Neuronal stem cell (in vitro differentiated cells): ENCODE results near the gene ANKRD40CL.
"Not testable (repeated sequence)": the region's sequence is repeated elsewhere in the genome, so short reads cannot be mapped to it uniquely, and the experiment has no call there.

Experiments
- DNase-seq: peaks from one replicate; pipeline ENCODE4 v3.0.0-alpha.2; 2013; ENCODE audit warnings: low spot score
- H2AFZ ChIP-seq: one replicate; pipeline ENCODE4 v1.6.1; 2013; ENCODE audit warnings: mild to moderate bottlenecking, low read length, inconsistent platforms
- H2AK5ac ChIP-seq: 2 replicates; pipeline ENCODE4 v1.6.1; 2013; ENCODE audit warnings: low read depth, mild to moderate bottlenecking, inconsistent platforms, low read length, moderate library complexity, mixed read lengths
- H2BK120ac ChIP-seq: 2 replicates; pipeline ENCODE4 v1.6.1; 2013; ENCODE audit warnings: low read depth, mild to moderate bottlenecking, inconsistent platforms, low read length, moderate library complexity, mixed read lengths
- H2BK12ac ChIP-seq: one replicate; pipeline ENCODE4 v1.6.1; 2013; ENCODE audit warnings: low read length, inconsistent platforms
- H2BK15ac ChIP-seq: 2 replicates; pipeline ENCODE4 v1.6.1; 2013; ENCODE audit warnings: mild to moderate bottlenecking, low read length, inconsistent platforms, mixed read lengths
- H2BK5ac ChIP-seq: one replicate; pipeline ENCODE4 v1.6.1; 2013; ENCODE audit warnings: inconsistent platforms, mild to moderate bottlenecking, low read length, moderate library complexity
- H3K14ac ChIP-seq: one replicate; pipeline ENCODE4 v1.6.1; 2013; ENCODE audit warnings: low read length, inconsistent platforms
- H3K18ac ChIP-seq: 2 replicates; pipeline ENCODE4 v1.6.1; 2013; ENCODE audit warnings: low read length, inconsistent platforms
- H3K23ac ChIP-seq: 2 replicates; pipeline ENCODE4 v1.6.1; 2013; ENCODE audit warnings: low read depth, mild to moderate bottlenecking, mixed read lengths, low read length, inconsistent platforms; ENCODE audit not compliant: poor library complexity
- H3K27ac ChIP-seq: replicated peaks from 3 replicates; pipeline ENCODE4 v1.5.1; 2013; ENCODE audit warnings: low read length, inconsistent platforms
- H3K27me3 ChIP-seq, 3 experiments: 2 replicates each; pipeline ENCODE4 v1.6.1; 2013; ENCODE audit warnings: low read length in 3 of 3, mild to moderate bottlenecking in 2 of 3, inconsistent platforms in 1 of 3, low read depth in 1 of 3, mixed read lengths in 1 of 3, moderate library complexity in 1 of 3; ENCODE audit not compliant: control insufficient read depth in 3 of 3, insufficient read depth in 3 of 3
- H3K36me3 ChIP-seq, 2 donors: replicated peaks in 1 of 2; 2 replicates each; pipeline ENCODE4 v1.6.1; 2013; ENCODE audit warnings: low read length in 2 of 2; ENCODE audit not compliant: control insufficient read depth in 2 of 2, insufficient read depth in 2 of 2
- H3K4ac ChIP-seq: 2 replicates; pipeline ENCODE4 v1.6.1; 2013; ENCODE audit warnings: inconsistent platforms, mild to moderate bottlenecking, low read length, moderate library complexity
- H3K4me1 ChIP-seq, 2 donors: 1 replicate in 1 of 2; 2 replicates in 1 of 2; pipeline ENCODE4 v1.6.1; 2013; ENCODE audit warnings: low read length in 2 of 2, low read depth in 1 of 2; ENCODE audit not compliant: control insufficient read depth in 2 of 2, insufficient read depth in 1 of 2
- H3K4me2 ChIP-seq: one replicate; pipeline ENCODE4 v1.6.1; 2013; ENCODE audit warnings: mild to moderate bottlenecking, low read length, inconsistent platforms; ENCODE audit not compliant: insufficient read depth, poor library complexity, severe bottlenecking
- H3K4me3 ChIP-seq, 2 donors: 2 replicates each; pipeline ENCODE4 v1.5.1; 2013; ENCODE audit warnings: low read length in 2 of 2, mild to moderate bottlenecking in 2 of 2, inconsistent platforms in 1 of 2, moderate library complexity in 1 of 2
- H3K79me1 ChIP-seq: one replicate; pipeline ENCODE4 v1.6.1; 2013; ENCODE audit warnings: low read depth, mild to moderate bottlenecking, inconsistent platforms, low read length, moderate library complexity
- H3K9ac ChIP-seq: one replicate; pipeline ENCODE4 v1.6.1; 2013; ENCODE audit warnings: mild to moderate bottlenecking, low read depth, low read length, inconsistent platforms; ENCODE audit not compliant: poor library complexity
- H3K9me3 ChIP-seq, 2 donors: replicated peaks in 1 of 2; 2 replicates each; pipeline versions ENCODE3 to v1.6.1; 2013; ENCODE audit warnings: low read length in 2 of 2, mild to moderate bottlenecking in 2 of 2, inconsistent platforms in 1 of 2, low read depth in 1 of 2, mixed read lengths in 1 of 2, moderate library complexity in 1 of 2; ENCODE audit not compliant: control insufficient read depth in 2 of 2, insufficient read depth in 1 of 2
- H4K8ac ChIP-seq: one replicate; pipeline ENCODE4 v1.6.1; 2013; ENCODE audit warnings: low read depth, mild to moderate bottlenecking, inconsistent platforms, low read length, moderate library complexity
- H4K91ac ChIP-seq: one replicate; pipeline ENCODE4 v1.6.1; 2013; ENCODE audit warnings: low read length, low read depth, mild to moderate bottlenecking, inconsistent platforms; ENCODE audit not compliant: poor library complexity
- WGBS, 2 donors: extraction: QIAGEN DNeasy Blood & Tissue Kit; methylation state at CpG; one replicate each; pipeline ENCODE4 v1.1.7; 2013; ENCODE audit warnings: missing lambda C conversion rate in 2 of 2, mixed read lengths in 1 of 2; ENCODE audit not compliant: insufficient read length in 2 of 2, insufficient replicate concordance in 1 of 2; ENCODE audit errors: extremely low coverage in 2 of 2; 5-methylcytosine and 5-hydroxymethylcytosine counted together

The ANKRD40CL gene

GRCh38 chr17:50728881-50729765 is 38.2 kb downstream of the ANKRD40CL start:
- WGBS, 2 donors, result no CpG with 5 or more reads among the region's 5 CpGs
- no peak overlapping the region for H3K4ac ChIP-seq
- DNase-seq, result no peak

DNA sequence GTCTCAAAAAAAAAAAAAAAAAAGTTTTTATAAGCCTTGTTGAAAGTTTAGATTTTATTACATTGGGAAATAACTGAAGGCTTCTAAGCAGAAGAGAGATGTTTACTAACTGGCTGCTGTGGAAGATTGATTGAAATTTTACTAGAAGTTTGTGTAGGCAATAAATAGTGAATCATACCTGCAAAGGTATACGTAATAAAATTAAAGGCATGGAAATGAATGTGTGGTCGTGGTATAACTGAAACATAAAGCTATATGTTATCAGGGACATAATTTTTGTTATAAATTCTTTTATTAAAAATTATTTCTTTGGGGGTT is 39.2 kb downstream of the ANKRD40CL start:
- H3K9ac ChIP-seq, result no peak overlapping the region
- no peak for DNase-seq
- no peaks in the 10 kb centered on the region for H3K27me3 ChIP-seq
- H3K27ac ChIP-seq, result no peak overlapping the region
- H2AK5ac ChIP-seq, result no peak overlapping the region
- H2BK5ac ChIP-seq, result no peak overlapping the region
- H3K4ac ChIP-seq, result no peak overlapping the region
- no peak overlapping the region for H4K91ac ChIP-seq
- H2BK12ac ChIP-seq, result no peak overlapping the region
- H3K14ac ChIP-seq, result no peak overlapping the region
- H3K36me3 ChIP-seq, result peaks cover 2 to 56% of the 10 kb centered on the region in 2 donors
- no peak overlapping the region for H2BK120ac ChIP-seq
- H3K4me3 ChIP-seq, result no peak overlapping the region
- no CpG with 5 or more reads among the region's 2 CpGs for WGBS, 2 donors
- peaks cover 5% of the 10 kb centered on the region for H3K79me1 ChIP-seq
- peaks cover 0 to 2% of the 10 kb centered on the region in 2 donors for H3K4me1 ChIP-seq
- H3K18ac ChIP-seq, result no peak overlapping the region
- H3K23ac ChIP-seq, result no peak overlapping the region
- H4K8ac ChIP-seq, result no peak overlapping the region
- no peak overlapping the region for H2AFZ ChIP-seq
- peaks cover 0 to 2% of the 10 kb centered on the region in 2 donors for H3K9me3 ChIP-seq
- no peak overlapping the region for H3K4me2 ChIP-seq
- H2BK15ac ChIP-seq, result no peak overlapping the region

More at GRCh38 chr17:50728881-50729765, 38.2 kb downstream of the ANKRD40CL start:
- no peak overlapping the region for H3K14ac ChIP-seq
- no peak overlapping the region for H3K18ac ChIP-seq
- no peak overlapping the region for H3K27ac ChIP-seq
- H2BK15ac ChIP-seq, result no peak overlapping the region
- H2BK120ac ChIP-seq, result no peak overlapping the region
- no peak overlapping the region for H4K8ac ChIP-seq
- no peak overlapping the region for H2AK5ac ChIP-seq
- H3K9ac ChIP-seq, result no peak overlapping the region
- no peak overlapping the region for H3K23ac ChIP-seq
- peaks cover 0 to 2% of the 10 kb centered on the region in 2 donors for H3K9me3 ChIP-seq
- H3K4me3 ChIP-seq, result no peak overlapping the region
- H3K27me3 ChIP-seq, result no peaks in the 10 kb centered on the region
- H2BK5ac ChIP-seq, result no peak overlapping the region
- peaks cover 5% of the 10 kb centered on the region for H3K79me1 ChIP-seq
- no peak overlapping the region for H3K4me2 ChIP-seq
- H3K4me1 ChIP-seq, result peaks cover 0 to 2% of the 10 kb centered on the region in 2 donors
- no peak overlapping the region for H4K91ac ChIP-seq
- peaks cover 2 to 54% of the 10 kb centered on the region in 2 donors for H3K36me3 ChIP-seq
- no peak overlapping the region for H2AFZ ChIP-seq
- H2BK12ac ChIP-seq, result no peak overlapping the region

- peaks cover 2 to 55% of the 10 kb centered on the region in 2 donors for H3K36me3 ChIP-seq
- H3K9me3 ChIP-seq, result peaks cover 0 to 2% of the 10 kb centered on the region in 2 donors
- no CpG with 5 or more reads among the region's 12 CpGs for WGBS, 2 donors
- H3K4me3 ChIP-seq, result no peak overlapping the region
- no peak overlapping the region for H3K9ac ChIP-seq
- H3K4me2 ChIP-seq, result no peak overlapping the region
- no peak overlapping the region for H2AK5ac ChIP-seq
- no peak overlapping the region for H3K4ac ChIP-seq
- DNase-seq, result no peak
- no peak overlapping the region for H3K18ac ChIP-seq
- peaks cover 5% of the 10 kb centered on the region for H3K79me1 ChIP-seq
- no peak overlapping the region for H2BK12ac ChIP-seq
- H2BK120ac ChIP-seq, result no peak overlapping the region
- H2BK15ac ChIP-seq, result no peak overlapping the region
- H3K14ac ChIP-seq, result no peak overlapping the region
- no peak overlapping the region for H2AFZ ChIP-seq
- H3K27me3 ChIP-seq, result no peaks in the 10 kb centered on the region
- peaks cover 2 to 9% of the 10 kb centered on the region in 2 donors for H3K4me1 ChIP-seq
- no peak overlapping the region for H3K23ac ChIP-seq
- no peak overlapping the region for H4K8ac ChIP-seq
- H3K27ac ChIP-seq, result no peak overlapping the region
- no peak overlapping the region for H2BK5ac ChIP-seq
- no peak overlapping the region for H4K91ac ChIP-seq
These were observed 41.3 kb downstream of the ANKRD40CL start for GRCh38 chr17:50725769-50726655.

DNA sequence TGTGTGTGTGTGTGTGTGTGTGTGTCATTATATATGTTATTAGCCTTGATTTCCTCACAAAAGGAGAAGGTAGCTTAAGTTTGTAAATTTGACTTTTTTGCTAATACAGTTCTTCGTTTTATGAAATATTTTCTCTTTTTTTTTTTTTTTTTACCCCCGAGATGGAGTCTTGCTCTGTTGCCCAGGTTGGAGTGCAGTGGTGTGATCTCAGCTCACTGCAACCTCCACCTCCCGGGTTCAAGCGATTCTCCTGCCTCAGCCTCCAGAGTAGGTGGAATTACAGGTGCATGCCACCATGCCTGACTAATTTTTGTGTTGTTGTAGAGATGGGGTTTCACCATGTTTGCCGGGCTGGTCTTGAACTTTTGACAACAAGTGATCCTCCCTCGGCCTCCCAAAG is 42.7 kb downstream of the ANKRD40CL start:
- H3K14ac ChIP-seq, H2BK12ac ChIP-seq, H2BK15ac ChIP-seq, H3K27ac ChIP-seq, H2BK5ac ChIP-seq, H3K4ac ChIP-seq, H3K79me1 ChIP-seq, H3K18ac ChIP-seq, H3K4me3 ChIP-seq, H3K4me2 ChIP-seq, H3K4me1 ChIP-seq, H3K27me3 ChIP-seq, H2AK5ac ChIP-seq, H4K8ac ChIP-seq, H3K9ac ChIP-seq, DNase-seq, H4K91ac ChIP-seq, H2BK120ac ChIP-seq, H2AFZ ChIP-seq, H3K23ac ChIP-seq, H3K9me3 ChIP-seq: not testable (repeated sequence)
- H3K36me3 ChIP-seq, result peaks cover 2 to 52% of the 10 kb centered on the region in 2 donors
- WGBS, 2 donors, result no CpG with 5 or more reads among the region's 6 CpGs
